Esophagus squamous epithelium (tissue), 5 donors: Measurements from ENCODE around the gene COL3A1. TPM values are rescaled to one million over a fixed set of nuclear protein-coding genes. Genes with fewer than 3 reads are reported as not detected.

Experiments
- DNase-seq: peaks from one replicate; lab custom pipeline; 2025; lab: John Stamatoyannopoulos, UW
- H3K27ac ChIP-seq, 4 donors: fragments of 200-600 bp; sonication (generic); one replicate each; pipeline ENCODE4 v1.5.1; 2016 to 2019; ENCODE audit warnings: mild to moderate bottlenecking in 1 of 4
- H3K27me3 ChIP-seq, 4 donors: fragments of 200-600 bp; sonication (generic); 1 replicate in 3 of 4; 2 replicates in 1 of 4; pipeline versions ENCODE4 v1.5.1 to v1.6.0; 2017 to 2021; ENCODE audit warnings: antibody characterized with exemption in 1 of 4
- H3K36me3 ChIP-seq, 3 donors: fragments of 200-600 bp; sonication (generic); one replicate each; pipeline ENCODE4 v1.5.1; 2016 to 2019
- H3K4me1 ChIP-seq, 3 donors: fragments of 200-600 bp; sonication (generic); one replicate each; pipeline ENCODE4 v1.5.1; 2017 to 2019
- H3K4me3 ChIP-seq, 4 donors: fragments of 200-600 bp; sonication (generic); 1 replicate in 3 of 4; 2 replicates in 1 of 4; pipeline ENCODE4 v1.5.1; 2016 to 2019; ENCODE audit warnings: mild to moderate bottlenecking in 2 of 4, moderate library complexity in 1 of 4
- H3K9me3 ChIP-seq, 3 donors: fragments of 200-600 bp; sonication (generic); one replicate each; pipeline ENCODE4 v1.5.1; 2016 to 2019
- POLR2A ChIP-seq, 4 donors: fragments of 450-650 bp; IDR thresholded peaks; one replicate each; pipeline ENCODE4 v1.6.1; 2017; ENCODE audit warnings: antibody characterized with exemption in 4 of 4, mild to moderate bottlenecking in 4 of 4, moderate library complexity in 3 of 4
- WGBS, 2 donors: methylation state at CpG; one replicate each; pipeline ENCODE4 v1.1.5; 2018; 5-methylcytosine and 5-hydroxymethylcytosine counted together
- intact Hi-C: fragments of 100-400 bp; cut with DNase I; formaldehyde crosslinking; loops from one replicate; pipeline ENCODE4 v1.15.0; 2022
- small RNA-seq, 4 donors: library from RNA; depleted of rRNA; stranded (forward); fragments of <200 nt; gene quantifications; one replicate each; pipeline ENCODE3, GENCODE V24; 2016
- total RNA-seq, 4 donors: library from RNA; depleted of rRNA; stranded (reverse); fragments of >200 nt; gene quantifications; one replicate each; pipeline ENCODE4 v1.1.0, GENCODE V29; 2016
- TF ChIP-seq, protein P1 (sequence below), 6 experiments: fragments of 450-650 bp in 4 of 6; fragments of 200-600 bp in 2 of 6; sonication (generic) in 2 of 6; IDR thresholded peaks; one replicate each; pipeline ENCODE4 v1.5.1; 2016 to 2019; ENCODE audit warnings: antibody characterized with exemption in 6 of 6, mild to moderate bottlenecking in 4 of 6, moderate library complexity in 4 of 6
- donor health status: DM: yes; HTN: yes; CAD: no.

Gene COL3A1
- total RNA-seq, 4 donors from 2014 or later, result 14.9 to 119 (median 63.8) TPM

DNA sequence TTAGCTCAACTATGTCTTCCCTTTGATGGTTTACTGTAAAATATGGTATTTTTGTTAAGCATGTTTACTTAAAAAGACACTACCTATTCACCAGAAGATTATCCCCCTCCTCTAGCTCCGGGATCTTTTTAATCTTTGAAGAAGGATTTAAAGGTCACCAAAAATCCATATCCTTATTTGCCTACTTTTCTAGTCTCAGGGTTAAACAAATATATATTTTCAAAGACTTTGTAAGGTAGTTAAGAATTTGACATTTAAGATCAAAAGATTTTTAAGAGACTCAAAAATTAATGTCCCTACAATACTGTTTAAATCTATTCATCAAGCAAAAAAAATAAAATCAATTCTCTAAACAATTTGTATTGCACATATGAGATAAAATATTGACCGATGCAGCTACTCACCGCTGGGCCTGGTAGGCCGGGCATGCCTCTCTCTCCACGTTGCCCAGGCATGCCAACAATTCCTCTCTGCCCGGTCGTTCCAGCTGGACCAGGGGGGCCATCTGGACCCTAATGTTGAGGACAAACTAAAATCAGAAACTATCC, 76.1 kb downstream of the COL3A1 start:
- intact Hi-C loops, result no loop called here
- no peaks in the 10 kb centered on the region for H3K9me3 ChIP-seq
- TF ChIP-seq, protein P1, sequence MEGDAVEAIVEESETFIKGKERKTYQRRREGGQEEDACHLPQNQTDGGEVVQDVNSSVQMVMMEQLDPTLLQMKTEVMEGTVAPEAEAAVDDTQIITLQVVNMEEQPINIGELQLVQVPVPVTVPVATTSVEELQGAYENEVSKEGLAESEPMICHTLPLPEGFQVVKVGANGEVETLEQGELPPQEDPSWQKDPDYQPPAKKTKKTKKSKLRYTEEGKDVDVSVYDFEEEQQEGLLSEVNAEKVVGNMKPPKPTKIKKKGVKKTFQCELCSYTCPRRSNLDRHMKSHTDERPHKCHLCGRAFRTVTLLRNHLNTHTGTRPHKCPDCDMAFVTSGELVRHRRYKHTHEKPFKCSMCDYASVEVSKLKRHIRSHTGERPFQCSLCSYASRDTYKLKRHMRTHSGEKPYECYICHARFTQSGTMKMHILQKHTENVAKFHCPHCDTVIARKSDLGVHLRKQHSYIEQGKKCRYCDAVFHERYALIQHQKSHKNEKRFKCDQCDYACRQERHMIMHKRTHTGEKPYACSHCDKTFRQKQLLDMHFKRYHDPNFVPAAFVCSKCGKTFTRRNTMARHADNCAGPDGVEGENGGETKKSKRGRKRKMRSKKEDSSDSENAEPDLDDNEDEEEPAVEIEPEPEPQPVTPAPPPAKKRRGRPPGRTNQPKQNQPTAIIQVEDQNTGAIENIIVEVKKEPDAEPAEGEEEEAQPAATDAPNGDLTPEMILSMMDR (IDR thresholded peaks at IDR 0.05), result no peak
- no peak for TF ChIP-seq POLR2A (IDR thresholded peaks at IDR 0.05)
- no peaks in the 10 kb centered on the region for H3K27me3 ChIP-seq
- DNase-seq, result no peak
- H3K36me3 ChIP-seq, result peaks cover 0 to 56% (median 5%) of the 10 kb centered on the region in 3 donors
- no peak overlapping the region for H3K27ac ChIP-seq
- H3K4me3 ChIP-seq, result no peak overlapping the region
- 74 to 85% methylated on average over 6 to 7 of the region's 7 CpGs for WGBS, 2 donors
- H3K4me1 ChIP-seq, result no peaks in the 10 kb centered on the region

DNA sequence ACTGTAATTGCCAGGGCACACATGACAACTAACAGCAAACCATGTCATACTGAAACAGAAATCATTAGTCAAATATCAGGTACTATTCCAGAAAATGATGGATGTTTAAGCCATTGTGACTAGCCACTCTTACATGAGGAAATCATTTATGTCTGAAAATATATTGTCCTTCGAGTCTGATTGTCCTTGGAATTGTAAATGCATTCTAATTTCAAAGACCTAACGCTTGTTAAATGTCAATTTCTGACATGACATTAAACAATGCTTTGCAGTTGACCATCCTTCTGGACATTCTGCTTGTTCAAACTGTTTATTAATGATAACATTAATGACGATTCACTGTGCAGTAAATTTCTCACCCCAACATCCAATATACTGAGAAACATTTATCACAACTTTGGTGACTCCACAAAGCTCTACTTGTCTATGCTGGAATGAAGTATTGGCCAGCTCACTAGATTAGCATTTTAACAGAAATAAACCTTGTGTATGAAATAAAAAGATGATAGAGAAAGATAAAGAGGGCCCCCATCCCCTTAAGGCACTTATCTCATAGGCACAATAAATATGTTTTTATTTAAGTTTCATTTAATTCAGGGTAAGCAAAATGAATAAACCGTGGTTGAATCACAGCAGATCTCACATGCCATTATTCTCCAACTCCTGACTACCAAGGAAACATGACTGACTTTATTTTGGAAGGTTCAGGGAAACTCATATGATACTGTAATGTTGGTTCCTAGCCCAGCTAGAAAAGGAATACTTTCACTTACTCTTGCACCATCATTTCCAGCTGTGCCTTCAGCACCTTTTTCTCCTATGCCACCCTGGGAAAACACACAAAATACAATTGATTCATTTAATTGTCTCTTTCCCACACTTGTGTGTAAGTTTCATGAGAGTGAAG, 82.3 kb downstream of the COL3A1 start:
- intact Hi-C loops, result no loop called here
- no peaks in the 10 kb centered on the region for H3K27me3 ChIP-seq
- H3K27ac ChIP-seq, result no peak overlapping the region
- peaks cover 0 to 29% (median 5%) of the 10 kb centered on the region in 3 donors for H3K36me3 ChIP-seq
- H3K9me3 ChIP-seq, result no peaks in the 10 kb centered on the region
- H3K4me3 ChIP-seq, result no peak overlapping the region
- no peak for TF ChIP-seq POLR2A (IDR thresholded peaks at IDR 0.05)
- TF ChIP-seq, protein P1 (IDR thresholded peaks at IDR 0.05), result no peak
- 57 to 60% methylated on average over 4 of the region's 4 CpGs for WGBS, 2 donors
- no peaks in the 10 kb centered on the region for H3K4me1 ChIP-seq
- DNase-seq, result no peak

DNA sequence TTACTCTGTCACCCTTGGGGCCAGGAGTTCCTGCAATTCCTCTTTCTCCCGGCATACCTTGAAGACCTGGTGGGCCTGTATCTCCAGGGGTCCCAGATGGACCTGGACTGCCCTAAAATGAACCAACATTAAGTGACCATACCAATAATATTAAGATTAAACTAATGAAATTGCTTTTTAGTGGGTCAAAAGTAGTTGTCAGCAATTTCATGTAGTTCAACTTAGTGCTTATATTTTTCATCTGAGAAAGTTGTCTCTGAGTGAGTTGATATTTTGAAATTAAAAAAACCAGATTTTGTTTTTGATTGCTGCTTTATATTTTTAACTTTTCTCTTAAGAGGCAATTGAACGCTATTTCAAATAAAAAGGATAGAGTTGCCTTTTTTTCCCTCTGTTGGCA, 83.1 kb downstream of the COL3A1 start:
- 78 to 94% methylated on average over 2 of the region's 2 CpGs for WGBS, 2 donors

DNA sequence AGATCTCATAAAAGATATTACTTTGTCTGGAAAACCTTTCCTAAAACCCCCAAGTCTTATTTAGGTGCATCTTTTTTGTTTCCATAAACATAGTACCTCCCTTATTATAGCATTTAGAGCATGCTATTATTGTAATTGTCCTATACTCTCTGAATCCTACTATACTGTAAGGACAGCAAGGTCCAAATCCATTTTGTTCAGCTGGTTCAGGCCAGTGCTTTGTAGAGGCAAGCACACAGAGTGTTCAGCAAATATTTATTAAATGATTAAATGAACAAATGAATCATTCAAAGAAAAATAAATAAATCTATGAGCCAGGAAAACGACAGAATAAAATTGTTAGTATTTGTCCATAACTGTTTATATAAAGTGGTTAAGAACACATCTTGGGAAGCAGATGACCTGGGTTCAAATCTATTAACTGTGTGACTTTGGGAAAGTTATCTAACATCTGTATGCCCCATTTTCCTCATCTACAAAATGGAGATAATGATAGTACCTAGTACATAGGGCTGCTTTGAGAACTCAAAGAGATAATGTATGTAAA, 86.0 kb downstream of the COL3A1 start:
- intact Hi-C loops, result no loop called here
- no peak overlapping the region for H3K4me3 ChIP-seq
- TF ChIP-seq POLR2A (IDR thresholded peaks at IDR 0.05), result no peak
- TF ChIP-seq, protein P1 (IDR thresholded peaks at IDR 0.05), result no peak
- H3K27me3 ChIP-seq, result no peaks in the 10 kb centered on the region
- H3K9me3 ChIP-seq, result no peaks in the 10 kb centered on the region
- WGBS, 2 donors, result 23 to 30% methylated on average over 1 of the region's 1 CpG
- no peaks in the 10 kb centered on the region for H3K4me1 ChIP-seq
- H3K36me3 ChIP-seq, result peaks cover 0 to 32% (median 3%) of the 10 kb centered on the region in 3 donors
- no peak overlapping the region for H3K27ac ChIP-seq
- no peak for DNase-seq

More for the DNA sequence above, 83.1 kb downstream of the COL3A1 start:
- DNase-seq, result no peak
- intact Hi-C loops, result no loop called here
- H3K4me3 ChIP-seq, result no peak overlapping the region
- H3K27ac ChIP-seq, result no peak overlapping the region
- H3K27me3 ChIP-seq, result no peaks in the 10 kb centered on the region
- TF ChIP-seq POLR2A (IDR thresholded peaks at IDR 0.05), result no peak
- TF ChIP-seq, protein P1 (IDR thresholded peaks at IDR 0.05), result no peak
- H3K9me3 ChIP-seq, result no peaks in the 10 kb centered on the region
- H3K36me3 ChIP-seq, result peaks cover 0 to 24% (median 5%) of the 10 kb centered on the region in 3 donors
- H3K4me1 ChIP-seq, result no peaks in the 10 kb centered on the region

Small RNAs within 50 kb of the gene (small RNA-seq; reads per million reads assigned to genes)
- 0 to 0.15 (median 0.08) reads per million in 4 donors for gene MIR1245A

Other genes with a start within 250 kb of the COL3A1 start
- gene COL5A2, start 205.4 kb downstream of the COL3A1 start, total RNA-seq, result 10 to 100 TPM in 3 of 4 donors, 1 to 10 TPM in 1; 5.6 to 34.3 (median 13.4) TPM